Right lobe of liver (tissue), 6 donors: ENCODE results near the gene ZNF865. TPM values are rescaled to one million over a fixed set of nuclear protein-coding genes. Genes with fewer than 3 reads are reported as not detected.
A peak's percentile ranks its signal among the peaks of the same experiment; 100 is the strongest.

Experiments used
- ATAC-seq, 4 donors: fragments of 200-7000 bp; cut with Tn5 transposase; one replicate each; pipeline ENCODE4 v1.9.1; 2020; ENCODE audit warnings: mild to moderate bottlenecking in 4 of 4, moderate library complexity in 4 of 4
- DNase-seq, 3 donors: peaks; one replicate each; pipeline ENCODE4 v3.0.0-alpha.2; 2020
- H3K27ac ChIP-seq, 3 donors: fragments of 200-600 bp; one replicate each; pipeline ENCODE4 v1.8.0; 2022
- H3K27me3 ChIP-seq, 2 donors: fragments of 200-600 bp; one replicate each; pipeline ENCODE4 v1.8.0; 2022
- H3K36me3 ChIP-seq, 4 donors: fragments of 200-600 bp; sonication (generic) in 1 of 4; one replicate each; pipeline versions ENCODE4 v1.5.1 to v1.8.0; 2017 to 2022; ENCODE audit warnings: control low read depth in 1 of 4
- H3K4me1 ChIP-seq, 4 donors: fragments of 200-600 bp; sonication (generic) in 1 of 4; one replicate each; pipeline versions ENCODE4 v1.5.1 to v1.8.0; 2017 to 2022; ENCODE audit warnings: control low read depth in 1 of 4
- H3K4me3 ChIP-seq, 3 donors: fragments of 200-600 bp; one replicate each; pipeline ENCODE4 v1.8.0; 2022
- H3K9me3 ChIP-seq, 4 donors: fragments of 200-600 bp; sonication (generic) in 1 of 4; one replicate each; pipeline versions ENCODE4 v1.5.1 to v1.8.0; 2017 to 2022; ENCODE audit warnings: control low read depth in 1 of 4
- POLR2A ChIP-seq: fragments of 450-650 bp; IDR thresholded peaks from one replicate; pipeline ENCODE4 v1.6.1; 2017; ENCODE audit warnings: antibody characterized with exemption, mild to moderate bottlenecking
- WGBS: methylation state at CpG from one replicate; pipeline ENCODE4 v1.1.6; 2018; ENCODE audit warnings: low coverage, low lambda C conversion rate; ENCODE audit not compliant: insufficient coverage; ENCODE audit errors: missing lambda C conversion rate; 5-methylcytosine and 5-hydroxymethylcytosine counted together
- intact Hi-C, 2 donors: fragments of 100-400 bp; cut with DNase I; formaldehyde crosslinking; loops; one replicate each; pipeline versions ENCODE4 v1.11.2 to v1.14.1; 2022
- total RNA-seq, 6 experiments: library from RNA; depleted of rRNA in 2 of 6; stranded (reverse); fragments of >200 nt in 2 of 6; fragmentation: NEBNext Ultra II Directional in 3 of 6; extraction: Animal tissue kit (Norgen Biotek cat#: 25700) in 3 of 6; gene quantifications; one replicate each; pipeline versions ENCODE4 v1.1.0 to v1.2.4, GENCODE V29; 2016 to 2023
- TF ChIP-seq, protein P1 (sequence below), 4 donors: fragments of 200-600 bp in 3 of 4; fragments of 450-650 bp in 1 of 4; IDR thresholded peaks; one replicate each; pipeline versions ENCODE4 v1.5.1 to v1.8.0; 2016 to 2022; ENCODE audit warnings: antibody characterized with exemption in 4 of 4, mild to moderate bottlenecking in 2 of 4
- donor health status: DM: no; HTN: yes; CAD: no.
- donor health status: DM: no; HTN: no; CAD: no.
- donor health status: DM: no; HTN: no; CAD: no.
- donor health status: DM: no; HTN: yes; CAD: no.
- donor health status: DM: no; HTN: yes; CAD: no.

ZNF865 gene
- total RNA-seq, 6 experiments from 2014 or later = 4.2 to 6.0 (median 4.7) TPM

GRCh38 chr19:55620410-55621204, 15.2 kb downstream of the ZNF865 start:
- no peaks in the 10 kb centered on the region for H3K9me3 ChIP-seq
- no peaks in the 10 kb centered on the region for H3K27me3 ChIP-seq
- 91% methylated on average over 4 of the region's 12 CpGs for WGBS
- intact Hi-C loops = no loop called here
- DNase-seq = no peak
- TF ChIP-seq POLR2A = no peak
- TF ChIP-seq, protein P1, sequence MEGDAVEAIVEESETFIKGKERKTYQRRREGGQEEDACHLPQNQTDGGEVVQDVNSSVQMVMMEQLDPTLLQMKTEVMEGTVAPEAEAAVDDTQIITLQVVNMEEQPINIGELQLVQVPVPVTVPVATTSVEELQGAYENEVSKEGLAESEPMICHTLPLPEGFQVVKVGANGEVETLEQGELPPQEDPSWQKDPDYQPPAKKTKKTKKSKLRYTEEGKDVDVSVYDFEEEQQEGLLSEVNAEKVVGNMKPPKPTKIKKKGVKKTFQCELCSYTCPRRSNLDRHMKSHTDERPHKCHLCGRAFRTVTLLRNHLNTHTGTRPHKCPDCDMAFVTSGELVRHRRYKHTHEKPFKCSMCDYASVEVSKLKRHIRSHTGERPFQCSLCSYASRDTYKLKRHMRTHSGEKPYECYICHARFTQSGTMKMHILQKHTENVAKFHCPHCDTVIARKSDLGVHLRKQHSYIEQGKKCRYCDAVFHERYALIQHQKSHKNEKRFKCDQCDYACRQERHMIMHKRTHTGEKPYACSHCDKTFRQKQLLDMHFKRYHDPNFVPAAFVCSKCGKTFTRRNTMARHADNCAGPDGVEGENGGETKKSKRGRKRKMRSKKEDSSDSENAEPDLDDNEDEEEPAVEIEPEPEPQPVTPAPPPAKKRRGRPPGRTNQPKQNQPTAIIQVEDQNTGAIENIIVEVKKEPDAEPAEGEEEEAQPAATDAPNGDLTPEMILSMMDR (IDR thresholded peaks at IDR 0.05) = no peak
- no peak for ATAC-seq
- no peak overlapping the region for H3K27ac ChIP-seq
- peaks cover 0 to 8% (median 0%) of the 10 kb centered on the region in 4 donors for H3K36me3 ChIP-seq
- H3K4me1 ChIP-seq = peaks cover 0 to 11% (median 0%) of the 10 kb centered on the region in 4 donors
- no peak overlapping the region for H3K4me3 ChIP-seq

GRCh38 chr19:55621205-55621672, 15.8 kb downstream of the ZNF865 start:
- WGBS = 100% methylated on average over 1 of the region's 9 CpGs
- peaks cover 0 to 11% (median 0%) of the 10 kb centered on the region in 4 donors for H3K4me1 ChIP-seq

GRCh38 chr19:55621673-55622231, 16.3 kb downstream of the ZNF865 start:
- intact Hi-C loops = no loop called here
- ATAC-seq (no peak), DNase-seq (peak in 1 of 3 donors; percentile 62)
- H3K36me3 ChIP-seq = no peaks in the 10 kb centered on the region
- no peaks in the 10 kb centered on the region for H3K27me3 ChIP-seq
- H3K4me3 ChIP-seq = no peak overlapping the region
- H3K27ac ChIP-seq = no peak overlapping the region
- H3K4me1 ChIP-seq = peaks cover 0 to 11% (median 0%) of the 10 kb centered on the region in 4 donors
- no peak for TF ChIP-seq POLR2A
- TF ChIP-seq, protein P1 (IDR thresholded peaks at IDR 0.05) = no peak
- no peaks in the 10 kb centered on the region for H3K9me3 ChIP-seq
- 97% methylated on average over 32 of the region's 55 CpGs for WGBS

More at GRCh38 chr19:55621205-55621672, 15.8 kb downstream of the ZNF865 start:
- no peaks in the 10 kb centered on the region for H3K27me3 ChIP-seq
- intact Hi-C loops = no loop called here
- DNase-seq = no peak
- ATAC-seq = no peak
- H3K9me3 ChIP-seq = no peaks in the 10 kb centered on the region
- TF ChIP-seq POLR2A = no peak
- TF ChIP-seq, protein P1 (IDR thresholded peaks at IDR 0.05) = no peak
- H3K27ac ChIP-seq = no peak overlapping the region
- peaks cover 0 to 4% (median 0%) of the 10 kb centered on the region in 4 donors for H3K36me3 ChIP-seq
- no peak overlapping the region for H3K4me3 ChIP-seq

DNA sequence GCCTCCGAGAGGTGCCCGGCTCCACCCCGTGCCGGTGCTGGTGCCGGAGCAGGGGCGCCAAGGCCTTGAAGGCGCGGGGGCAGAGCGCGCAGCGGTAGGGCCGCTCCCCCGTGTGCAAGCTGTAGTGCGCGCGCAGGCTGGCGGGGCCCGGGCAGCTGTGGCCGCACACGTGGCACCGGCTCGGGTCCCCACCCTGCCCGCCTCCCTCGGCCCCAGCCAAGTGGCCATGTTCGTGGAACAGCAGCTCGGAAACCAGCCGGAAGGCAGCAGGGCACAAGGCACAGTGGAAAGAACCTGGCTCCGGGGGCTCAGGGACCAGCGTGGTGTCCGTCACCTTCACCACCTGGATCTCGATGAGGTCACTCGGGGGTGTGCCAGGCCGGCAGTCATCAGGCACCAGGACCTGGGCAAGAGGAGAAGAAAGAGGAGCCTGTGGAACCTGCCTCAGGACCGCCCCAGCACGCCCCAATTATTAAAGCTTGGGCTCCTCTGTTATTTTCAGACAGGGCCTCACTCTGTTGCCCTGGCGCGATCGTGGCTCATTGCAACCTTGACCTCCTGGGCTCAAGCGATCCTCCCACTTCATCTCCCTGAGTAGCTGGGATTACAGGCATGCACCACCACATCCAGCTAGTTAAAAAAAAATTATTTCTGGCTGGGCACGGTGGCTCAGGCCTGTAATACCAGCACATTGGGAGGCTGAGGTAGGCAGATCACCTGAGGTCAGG, 17.0 kb downstream of the ZNF865 start:
- no peaks in the 10 kb centered on the region for H3K9me3 ChIP-seq
- DNase-seq (peak in 1 of 3 donors; percentile 57), ATAC-seq (no peak)
- H3K27ac ChIP-seq = no peak overlapping the region
- 56% methylated on average over 5 of the region's 40 CpGs for WGBS
- H3K4me3 ChIP-seq = no peak overlapping the region
- intact Hi-C loops = no loop called here
- H3K27me3 ChIP-seq = no peaks in the 10 kb centered on the region
- H3K36me3 ChIP-seq = no peaks in the 10 kb centered on the region
- peaks cover 0 to 11% (median 0%) of the 10 kb centered on the region in 4 donors for H3K4me1 ChIP-seq
- TF ChIP-seq, protein P1 (IDR thresholded peaks at IDR 0.05) = no peak
- TF ChIP-seq POLR2A = no peak
